HG03469 (cell line): Measurements from ENCODE around the gene VWA7.
"Not testable (repeated sequence)": the region's sequence is repeated elsewhere in the genome, so short reads cannot be mapped to it uniquely, and the experiment has no call there.

Experiments used
- ATAC-seq: cut with Tn5 transposase; IDR thresholded peaks from one replicate; pipeline ENCODE4 v1.9.1; 2021; ENCODE audit warnings: mild to moderate bottlenecking, moderate library complexity, moderate number of reproducible peaks; ENCODE audit not compliant: unreplicated experiment

VWA7 gene

DNA sequence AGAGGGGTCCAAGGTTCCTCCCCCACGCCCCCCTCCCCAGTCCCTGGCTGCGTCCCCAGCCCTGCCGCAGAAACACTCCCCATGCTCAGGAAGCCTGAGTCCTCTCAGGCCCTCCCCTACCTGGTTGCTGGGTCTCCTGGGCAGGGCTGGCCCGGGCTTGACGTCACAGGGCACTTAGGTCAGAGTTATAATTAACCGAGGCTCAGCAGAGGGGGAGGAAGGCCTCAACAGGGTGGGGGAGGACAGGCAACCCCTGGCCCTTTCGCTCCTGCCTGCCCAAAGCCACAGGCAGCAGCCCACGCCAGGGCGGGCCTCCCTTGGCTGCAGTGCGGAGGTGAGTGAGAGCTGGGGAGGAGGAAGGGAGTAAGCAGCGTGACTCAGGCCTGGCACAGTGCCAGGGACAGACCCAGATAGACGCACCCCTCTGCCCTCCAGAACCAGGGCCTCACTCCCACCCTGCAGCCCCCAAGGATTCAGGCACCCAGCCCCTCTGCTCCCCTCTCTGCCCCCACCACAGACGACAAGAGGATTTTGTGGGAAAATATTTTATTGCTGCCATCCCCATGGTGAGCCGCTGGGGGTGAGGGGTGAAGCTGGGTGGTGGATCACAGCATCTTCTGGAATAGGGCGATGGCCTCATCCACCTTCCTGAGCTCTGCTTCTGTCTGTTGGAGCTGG, at the start of gene VWA7:
VWA7 (minus strand) TSS at position 340 of the 678 bp plus-strand sequence. CDS start 549 bp downstream, outside the sequence.
- peak; percentile 47 for ATAC-seq

GRCh38 chr6:31826793-31827285, 49.7 kb upstream of the VWA7 start:
- no peak for ATAC-seq

- no peak for ATAC-seq
Measured at GRCh38 chr6:31825553-31825952, 48.4 kb upstream of the VWA7 start.

GRCh38 chr6:31823592-31824196, 46.6 kb upstream of the VWA7 start:
- not testable (repeated sequence) for ATAC-seq

- no peak for ATAC-seq
Measured at GRCh38 chr6:31822036-31822821, 45.1 kb upstream of the VWA7 start.

DNA sequence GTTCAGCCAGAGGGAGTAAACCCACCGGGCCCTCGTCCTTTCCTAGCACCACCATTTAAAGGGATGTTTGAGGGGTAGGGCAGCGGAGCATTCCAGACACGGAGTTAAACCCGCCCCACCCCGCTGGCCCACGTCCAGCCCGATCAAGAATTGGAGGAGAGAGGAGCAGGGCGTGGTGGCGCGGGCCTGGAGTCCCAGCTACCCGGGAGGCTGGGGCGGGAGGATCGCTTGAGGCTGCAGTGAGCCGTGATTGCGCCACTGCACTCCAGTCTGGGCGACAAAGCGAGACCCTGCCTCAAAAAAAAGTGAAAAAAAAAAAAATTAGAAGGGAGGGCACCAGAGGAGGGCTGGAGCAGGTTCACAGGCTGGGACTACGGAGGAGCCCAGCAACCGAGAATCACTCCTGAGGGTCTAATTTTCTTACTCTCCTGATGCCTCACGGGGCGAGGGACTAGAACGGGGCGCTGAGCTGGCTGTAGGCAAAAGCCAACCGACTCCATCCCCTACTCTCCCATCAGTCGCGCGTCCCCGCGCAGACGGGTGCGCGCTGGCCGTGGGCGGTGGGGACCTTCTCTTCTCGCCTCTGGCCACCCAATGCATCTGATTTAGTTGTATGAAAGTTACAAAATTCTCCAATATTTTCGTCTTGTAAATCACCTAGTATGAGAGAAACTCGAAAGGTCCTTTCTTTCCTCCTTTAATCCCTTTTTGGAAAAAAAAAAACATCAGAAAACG, 44.3 kb upstream of the VWA7 start:
- ATAC-seq: no peak

DNA sequence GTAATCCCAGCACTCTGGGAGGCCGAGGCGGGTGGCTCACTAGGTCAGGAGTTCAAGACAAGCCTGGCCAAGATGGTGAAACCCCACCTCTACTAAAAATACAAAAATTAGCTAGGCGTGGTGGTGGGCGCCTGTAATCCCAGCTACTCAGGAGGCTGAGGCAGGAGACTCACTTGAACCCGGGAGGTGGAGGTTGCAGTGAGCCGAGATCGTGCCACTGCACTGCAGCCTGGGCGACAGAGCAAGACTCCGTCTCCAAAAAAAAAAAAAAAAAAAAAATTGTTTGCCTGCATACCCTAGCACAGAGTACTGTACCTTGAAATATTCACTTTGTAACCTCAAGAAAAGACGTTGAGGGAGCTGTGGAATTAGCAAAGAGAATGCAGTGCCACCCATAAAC, 43.3 kb upstream of the VWA7 start:
- not testable (repeated sequence) for ATAC-seq

DNA sequence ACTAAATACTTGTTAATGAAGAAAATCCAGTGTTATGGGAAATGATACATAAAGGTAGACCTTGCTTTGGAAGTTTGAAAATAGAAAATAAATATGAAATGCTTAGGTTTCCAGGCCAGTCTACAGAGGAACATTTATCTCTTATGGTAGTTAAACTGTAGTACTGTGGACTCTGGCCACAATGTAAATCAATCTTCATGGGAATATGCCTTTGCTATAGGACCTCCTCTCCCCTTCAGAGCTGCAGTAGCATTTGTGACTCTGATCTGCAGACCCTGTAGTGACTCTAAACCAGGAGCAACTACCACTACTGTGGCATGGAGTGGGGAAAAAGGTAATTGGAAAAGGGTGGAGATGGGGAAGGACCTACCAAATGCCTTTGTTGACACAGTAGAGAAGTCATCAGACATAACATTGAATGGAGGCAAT, 42.8 kb upstream of the VWA7 start:
- no peak for ATAC-seq

GRCh38 chr6:31817929-31818511, 40.9 kb upstream of the VWA7 start:
- not testable (repeated sequence) for ATAC-seq

DNA sequence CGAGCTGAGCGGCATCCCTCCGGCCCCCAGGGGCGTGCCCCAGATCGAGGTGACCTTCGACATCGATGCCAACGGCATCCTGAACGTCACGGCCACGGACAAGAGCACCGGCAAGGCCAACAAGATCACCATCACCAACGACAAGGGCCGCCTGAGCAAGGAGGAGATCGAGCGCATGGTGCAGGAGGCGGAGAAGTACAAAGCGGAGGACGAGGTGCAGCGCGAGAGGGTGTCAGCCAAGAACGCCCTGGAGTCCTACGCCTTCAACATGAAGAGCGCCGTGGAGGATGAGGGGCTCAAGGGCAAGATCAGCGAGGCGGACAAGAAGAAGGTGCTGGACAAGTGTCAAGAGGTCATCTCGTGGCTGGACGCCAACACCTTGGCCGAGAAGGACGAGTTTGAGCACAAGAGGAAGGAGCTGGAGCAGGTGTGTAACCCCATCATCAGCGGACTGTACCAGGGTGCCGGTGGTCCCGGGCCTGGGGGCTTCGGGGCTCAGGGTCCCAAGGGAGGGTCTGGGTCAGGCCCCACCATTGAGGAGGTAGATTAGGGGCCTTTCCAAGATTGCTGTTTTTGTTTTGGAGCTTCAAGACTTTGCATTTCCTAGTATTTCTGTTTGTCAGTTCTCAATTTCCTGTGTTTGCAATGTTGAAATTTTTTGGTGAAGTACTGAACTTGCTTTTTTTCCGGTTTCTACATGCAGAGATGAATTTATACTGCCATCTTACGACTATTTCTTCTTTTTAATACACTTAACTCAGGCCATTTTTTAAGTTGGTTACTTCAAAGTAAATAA, 40.2 kb upstream of the VWA7 start:
- not testable (repeated sequence) for ATAC-seq

DNA sequence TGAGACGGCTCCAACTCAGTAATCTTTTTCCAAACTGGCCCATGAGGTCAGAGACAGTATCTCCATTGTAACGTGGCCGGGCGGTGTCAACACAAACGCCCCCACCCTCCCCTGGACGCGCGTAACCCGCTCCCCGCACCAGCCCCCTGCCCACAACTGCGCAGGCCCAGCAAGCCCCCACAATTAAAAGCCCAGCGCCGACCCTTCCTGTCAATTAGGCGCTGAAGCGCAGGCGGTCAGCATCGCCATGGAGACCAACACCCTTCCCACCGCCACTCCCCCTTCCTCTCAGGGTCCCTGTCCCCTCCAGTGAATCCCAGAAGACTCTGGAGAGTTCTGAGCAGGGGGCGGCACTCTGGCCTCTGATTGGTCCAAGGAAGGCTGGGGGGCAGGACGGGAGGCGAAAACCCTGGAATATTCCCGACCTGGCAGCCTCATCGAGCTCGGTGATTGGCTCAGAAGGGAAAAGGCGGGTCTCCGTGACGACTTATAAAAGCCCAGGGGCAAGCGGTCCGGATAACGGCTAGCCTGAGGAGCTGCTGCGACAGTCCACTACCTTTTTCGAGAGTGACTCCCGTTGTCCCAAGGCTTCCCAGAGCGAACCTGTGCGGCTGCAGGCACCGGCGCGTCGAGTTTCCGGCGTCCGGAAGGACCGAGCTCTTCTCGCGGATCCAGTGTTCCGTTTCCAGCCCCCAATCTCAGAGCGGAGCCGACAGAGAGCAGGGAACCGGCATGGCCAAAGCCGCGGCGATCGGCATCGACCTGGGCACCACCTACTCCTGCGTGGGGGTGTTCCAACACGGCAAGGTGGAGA, 38.1 kb upstream of the VWA7 start, which contains the start of the genes HSPA1A and HSPA1L:
HSPA1A (plus strand) TSS at position 519 of the 814 bp plus-strand sequence; CDS start at position 733, 214 bp downstream.
HSPA1L (minus strand) TSS at position 259 of the 814 bp plus-strand sequence. CDS start 3,311 bp downstream, outside the sequence.
- ATAC-seq: no peak

- ATAC-seq: no peak
Measured at GRCh38 chr6:31814677-31815024, 37.5 kb upstream of the VWA7 start.

DNA sequence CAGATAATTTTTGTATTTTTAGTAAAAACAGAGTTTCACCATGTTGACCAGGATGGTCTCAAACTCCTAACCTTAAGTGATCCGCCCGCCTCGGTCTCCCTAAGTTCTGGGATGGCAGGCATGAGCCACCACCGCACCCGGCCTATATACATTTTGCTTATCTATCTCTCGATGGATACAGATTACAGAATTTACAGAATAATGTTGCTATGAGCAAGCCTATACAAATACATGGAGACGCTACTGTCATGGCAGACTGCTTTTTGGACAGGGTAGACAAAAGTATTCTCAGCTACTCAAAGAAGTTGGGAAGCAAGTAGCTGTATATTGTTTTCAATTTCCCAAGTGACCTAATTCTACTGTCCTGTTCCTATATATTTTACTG, 36.3 kb upstream of the VWA7 start:
- no peak for ATAC-seq

DNA sequence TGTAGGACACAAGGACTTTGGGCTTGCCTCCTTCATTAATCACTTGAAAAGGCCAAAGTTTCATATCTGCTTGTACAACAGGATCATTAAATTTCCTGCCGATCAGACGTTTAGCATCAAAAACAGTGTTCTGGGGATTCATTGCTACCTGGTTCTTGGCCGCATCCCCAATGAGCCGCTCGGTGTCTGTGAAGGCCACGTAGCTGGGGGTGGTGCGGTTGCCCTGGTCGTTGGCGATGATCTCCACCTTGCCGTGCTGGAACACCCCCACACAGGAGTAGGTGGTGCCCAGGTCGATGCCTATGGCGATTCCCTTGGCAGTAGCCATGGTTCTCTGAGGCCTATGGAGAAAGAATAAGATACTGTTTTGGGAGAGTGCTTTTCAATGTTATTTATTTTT, 34.5 kb upstream of the VWA7 start:
- ATAC-seq: no peak

- not testable (repeated sequence) for ATAC-seq
Measured at GRCh38 chr6:31808599-31808998, 31.5 kb upstream of the VWA7 start.

DNA sequence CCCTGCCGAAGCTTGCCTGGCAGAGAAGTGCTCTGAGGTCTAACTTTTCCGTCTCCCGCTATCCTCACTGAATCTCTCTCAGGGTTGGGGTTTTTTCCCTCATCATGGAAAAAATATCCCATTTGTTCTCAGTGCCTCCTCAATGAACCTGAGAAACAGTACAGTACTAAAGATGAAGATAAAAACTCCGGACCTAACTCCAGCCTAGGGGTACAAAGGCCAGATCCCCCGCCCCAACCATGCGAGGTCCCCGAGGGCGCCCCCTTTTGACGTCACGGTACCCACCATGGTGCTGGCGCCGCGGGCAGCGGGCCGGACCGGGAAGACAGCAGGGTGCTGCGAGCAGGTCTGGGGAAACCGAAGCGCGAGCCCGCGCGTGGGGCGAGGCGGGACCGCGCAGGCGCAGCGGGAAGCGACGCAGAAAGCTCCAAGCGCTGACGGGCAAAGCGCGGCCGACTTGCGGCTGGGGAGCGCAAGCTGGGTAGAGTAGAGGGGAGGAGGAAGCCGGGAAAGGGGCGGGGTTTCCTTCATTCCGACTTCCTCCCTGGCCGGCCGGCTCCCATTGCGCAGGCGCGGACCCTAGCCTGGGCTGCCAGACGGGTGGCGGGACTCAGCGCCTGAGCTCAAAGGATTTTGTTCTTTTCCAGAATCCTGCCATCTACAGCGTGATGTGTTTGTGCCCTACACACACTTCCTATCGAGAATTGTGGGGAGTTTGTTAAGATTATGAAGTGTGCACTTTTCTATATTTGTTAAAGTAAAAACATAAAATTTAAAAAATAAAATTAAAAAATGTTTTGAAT, 29.5 kb upstream of the VWA7 start, which contains the start of gene LSM2:
LSM2 (minus strand) TSS at position 497 of the 803 bp plus-strand sequence; CDS start at position 288, 209 bp downstream.
- peak; percentile 72 for ATAC-seq

- ATAC-seq: no peak
Measured at GRCh38 chr6:31805939-31806469, 28.9 kb upstream of the VWA7 start.
